Measurements from ENCODE around the gene HSFX3. TPM values are rescaled to one million over a fixed set of nuclear protein-coding genes. Genes with fewer than 3 reads are reported as not detected.
"Not testable (repeated sequence)": the region's sequence is repeated elsewhere in the genome, so short reads cannot be mapped to it uniquely, and the experiment has no call there.

The HSFX3 gene
- total and polyA plus RNA-seq, 2 donors = not detected

DNA sequence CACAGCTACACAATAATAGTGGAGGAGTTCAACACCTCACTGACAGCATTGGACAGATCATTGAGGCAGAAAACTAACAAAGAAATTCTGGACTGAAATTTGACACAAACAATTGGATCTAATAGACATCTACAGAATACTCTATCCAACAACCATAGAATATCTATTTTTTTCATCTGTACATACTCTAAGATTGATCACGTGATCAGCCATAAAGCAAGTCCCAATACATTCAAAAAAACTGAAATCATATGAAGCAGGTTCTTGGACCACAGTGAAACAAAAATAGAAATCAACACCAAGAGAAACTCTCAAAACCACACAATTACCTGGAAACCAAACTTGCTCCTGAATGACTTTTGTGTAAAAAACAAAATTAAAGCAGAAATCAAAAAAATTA is 32.4 kb downstream of the HSFX3 start:
- Histone ChIP-seq H3K4me1 (ENCODE audit: insufficient read depth) (no peaks in the 10 kb centered on the region), H3K27ac (ENCODE audit: low read depth) (no peak overlapping the region), H3K4me3 (ENCODE audit: low read depth, low read length) (no peak overlapping the region), H3K36me3 (ENCODE audit: insufficient read depth) (no peaks in the 10 kb centered on the region)
- DNase-seq (ENCODE audit: extremely low spot score) = no peak
- 96% methylated on average over 1 of the region's 1 CpG for WGBS

DNA sequence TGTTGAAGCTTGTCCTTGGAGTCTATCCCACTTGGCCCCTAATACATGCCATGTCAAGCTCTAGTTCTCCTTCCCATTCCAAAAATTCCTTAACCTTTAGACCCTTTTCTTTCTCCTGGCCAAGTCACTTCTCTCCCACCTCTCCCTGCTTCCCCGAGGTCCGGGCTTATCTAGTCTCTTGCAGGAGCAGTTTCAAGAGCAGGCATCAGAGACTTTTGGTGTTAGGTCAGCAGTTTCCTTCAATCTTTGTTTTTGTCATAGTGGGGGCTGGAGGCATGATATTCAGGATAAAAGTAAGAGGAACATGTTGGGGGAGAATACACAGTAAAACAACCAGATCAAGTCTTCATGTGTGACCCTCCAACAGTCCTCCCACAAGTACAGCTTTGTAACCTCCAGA is 33.1 kb downstream of the HSFX3 start:
- Histone ChIP-seq H3K4me3 (ENCODE audit: low read depth, low read length) (no peak overlapping the region), H3K4me1 (ENCODE audit: insufficient read depth) (no peaks in the 10 kb centered on the region), H3K27ac (ENCODE audit: low read depth) (no peak overlapping the region), H3K36me3 (ENCODE audit: insufficient read depth) (no peaks in the 10 kb centered on the region)
- 88% methylated on average over 2 of the region's 2 CpGs for WGBS
- no peak for DNase-seq (ENCODE audit: extremely low spot score)

DNA sequence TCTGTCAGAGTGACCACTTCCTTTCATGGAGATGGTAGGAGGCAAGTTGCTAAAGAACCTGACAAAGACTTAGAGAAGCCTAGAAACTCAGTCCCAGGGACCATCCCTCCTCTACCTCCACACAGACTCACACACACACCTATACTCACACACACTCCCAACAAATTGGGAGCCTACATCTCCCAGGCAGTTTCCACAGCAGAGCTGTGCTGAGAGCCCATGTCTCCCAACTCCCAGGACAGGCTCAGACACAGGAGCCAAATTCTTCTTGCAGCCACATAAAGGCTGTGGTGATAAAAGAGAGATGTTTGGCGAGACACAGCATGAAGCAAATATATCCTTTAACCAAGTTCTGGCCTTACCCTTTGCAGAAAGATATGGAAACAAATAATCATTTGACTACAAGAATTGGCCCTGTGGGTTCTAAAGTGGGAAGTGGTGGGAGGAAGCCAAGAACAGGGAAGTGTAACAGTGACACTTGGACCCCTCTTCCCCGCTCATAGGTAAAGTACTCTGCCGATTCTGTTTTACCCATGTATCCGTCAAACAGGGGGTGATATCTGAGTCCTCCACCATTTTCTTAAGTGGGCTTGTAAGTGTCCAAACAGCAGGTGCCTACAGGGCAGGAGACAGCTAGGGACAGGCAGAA is 33.6 kb downstream of the HSFX3 start:
- Histone ChIP-seq H3K36me3 (ENCODE audit: insufficient read depth) (no peaks in the 10 kb centered on the region), H3K4me3 (ENCODE audit: low read depth, low read length) (no peak overlapping the region), H3K27ac (ENCODE audit: low read depth) (no peak overlapping the region), H3K4me1 (ENCODE audit: insufficient read depth) (no peaks in the 10 kb centered on the region)
- DNase-seq (ENCODE audit: extremely low spot score) = no peak
- 84% methylated on average over 4 of the region's 4 CpGs for WGBS

GRCh38 chrX:149513825-149514428 is 35.8 kb downstream of the HSFX3 start:
- H3K4me3 ChIP-seq (ENCODE audit: low read depth, low read length) = no peak overlapping the region
- H3K36me3 ChIP-seq (ENCODE audit: insufficient read depth) = no peaks in the 10 kb centered on the region
- H3K4me1 ChIP-seq (ENCODE audit: insufficient read depth) = no peaks in the 10 kb centered on the region
- DNase-seq (ENCODE audit: extremely low spot score) = no peak
- H3K27ac ChIP-seq (ENCODE audit: low read depth) = no peak overlapping the region
- WGBS = 75% methylated on average over 9 of the region's 9 CpGs

GRCh38 chrX:149512225-149512885 is 37.4 kb downstream of the HSFX3 start:
- H3K36me3 ChIP-seq (ENCODE audit: insufficient read depth) = no peaks in the 10 kb centered on the region
- H3K4me3 ChIP-seq (ENCODE audit: low read depth, low read length) = no peak overlapping the region
- DNase-seq (ENCODE audit: extremely low spot score) = no peak
- no peaks in the 10 kb centered on the region for H3K4me1 ChIP-seq (ENCODE audit: insufficient read depth)
- WGBS = 88% methylated on average over 4 of the region's 4 CpGs
- no peak overlapping the region for H3K27ac ChIP-seq (ENCODE audit: low read depth)

DNA sequence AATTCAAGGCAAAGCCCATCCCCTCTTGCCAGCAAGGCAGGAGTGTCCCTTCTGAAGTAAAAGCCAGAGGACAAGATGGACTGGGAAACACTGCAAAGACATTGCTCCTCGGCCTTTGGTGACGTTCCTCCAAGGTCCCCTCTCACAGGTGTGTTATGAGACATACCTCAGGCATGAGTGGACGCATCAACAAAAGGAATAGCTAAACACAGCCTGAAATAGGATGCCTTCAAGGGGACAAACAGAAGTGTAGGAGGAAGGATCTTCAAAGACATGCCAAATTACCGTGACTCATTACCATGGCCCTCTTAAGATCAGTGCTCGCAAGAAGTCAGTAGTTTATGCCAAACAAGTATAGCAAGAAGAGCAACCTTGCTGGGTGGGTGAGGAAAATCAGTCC is 38.6 kb downstream of the HSFX3 start:
- no peak for DNase-seq (ENCODE audit: extremely low spot score)

DNA sequence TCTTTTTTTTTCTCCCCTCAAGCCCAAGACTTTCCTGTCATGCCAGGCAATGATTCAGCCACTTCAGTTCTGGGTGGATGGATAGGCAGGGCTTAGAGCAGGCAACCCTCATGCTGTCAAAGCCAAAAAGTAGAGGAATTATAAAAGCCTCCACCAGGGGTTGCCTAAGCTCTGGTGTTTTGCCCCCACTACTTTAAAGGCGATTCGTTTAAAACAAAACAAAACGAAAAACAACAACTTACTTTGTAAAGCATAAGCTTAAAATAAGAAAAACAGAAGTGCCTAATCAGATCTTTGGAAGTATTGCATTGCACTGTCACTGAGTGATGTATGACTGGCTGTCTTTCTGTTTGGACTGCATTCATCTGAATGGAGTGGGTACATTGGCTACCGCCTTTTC is 39.3 kb downstream of the HSFX3 start:
- DNase-seq (ENCODE audit: extremely low spot score) = no peak
- Histone ChIP-seq H3K4me3 (ENCODE audit: low read depth, low read length) (no peak overlapping the region), H3K4me1 (ENCODE audit: insufficient read depth) (no peaks in the 10 kb centered on the region), H3K36me3 (ENCODE audit: insufficient read depth) (no peaks in the 10 kb centered on the region), H3K27ac (ENCODE audit: low read depth) (no peak overlapping the region)
- 43% methylated on average over 4 of the region's 4 CpGs for WGBS

More for the DNA sequence above, 38.6 kb downstream of the HSFX3 start:
- H3K4me3 ChIP-seq (ENCODE audit: low read depth, low read length) = no peak overlapping the region
- no peaks in the 10 kb centered on the region for H3K4me1 ChIP-seq (ENCODE audit: insufficient read depth)
- no peaks in the 10 kb centered on the region for H3K36me3 ChIP-seq (ENCODE audit: insufficient read depth)
- WGBS = 66% methylated on average over 5 of the region's 5 CpGs
- no peak overlapping the region for H3K27ac ChIP-seq (ENCODE audit: low read depth)

DNA sequence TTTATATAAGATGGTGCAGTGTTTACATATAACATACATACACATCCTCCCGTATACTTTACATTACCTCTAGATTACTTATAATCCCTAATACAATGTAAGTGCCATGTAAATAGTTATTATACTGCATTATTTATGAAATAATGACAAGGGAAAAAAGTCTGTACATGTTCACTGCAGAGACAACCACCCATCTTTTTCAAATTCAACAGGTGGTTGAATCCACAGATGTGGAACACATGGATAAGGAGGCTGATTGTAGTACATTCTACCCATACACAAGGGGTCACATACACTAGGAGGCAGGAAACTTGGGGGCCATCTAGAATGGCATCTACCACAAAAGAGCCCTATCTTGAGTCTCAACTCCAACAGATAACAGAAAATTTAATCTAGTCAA is 41.3 kb downstream of the HSFX3 start:
- no peak for DNase-seq (ENCODE audit: extremely low spot score)
- H3K27ac ChIP-seq (ENCODE audit: low read depth) = no peak overlapping the region
- no peaks in the 10 kb centered on the region for H3K36me3 ChIP-seq (ENCODE audit: insufficient read depth)
- WGBS = 57% methylated on average over 1 of the region's 1 CpG
- no peak overlapping the region for H3K4me3 ChIP-seq (ENCODE audit: low read depth, low read length)
- H3K4me1 ChIP-seq (ENCODE audit: insufficient read depth) = no peaks in the 10 kb centered on the region

GRCh38 chrX:149506349-149506748 is 43.4 kb downstream of the HSFX3 start:
- H3K27ac ChIP-seq (ENCODE audit: low read depth) = no peak overlapping the region
- H3K4me3 ChIP-seq (ENCODE audit: low read depth, low read length) = no peak overlapping the region
- no peaks in the 10 kb centered on the region for H3K4me1 ChIP-seq (ENCODE audit: insufficient read depth)
- H3K36me3 ChIP-seq (ENCODE audit: insufficient read depth) = peaks cover 2% of the 10 kb centered on the region
- WGBS = 95% methylated on average over 2 of the region's 2 CpGs
- DNase-seq (ENCODE audit: extremely low spot score) = no peak

DNA sequence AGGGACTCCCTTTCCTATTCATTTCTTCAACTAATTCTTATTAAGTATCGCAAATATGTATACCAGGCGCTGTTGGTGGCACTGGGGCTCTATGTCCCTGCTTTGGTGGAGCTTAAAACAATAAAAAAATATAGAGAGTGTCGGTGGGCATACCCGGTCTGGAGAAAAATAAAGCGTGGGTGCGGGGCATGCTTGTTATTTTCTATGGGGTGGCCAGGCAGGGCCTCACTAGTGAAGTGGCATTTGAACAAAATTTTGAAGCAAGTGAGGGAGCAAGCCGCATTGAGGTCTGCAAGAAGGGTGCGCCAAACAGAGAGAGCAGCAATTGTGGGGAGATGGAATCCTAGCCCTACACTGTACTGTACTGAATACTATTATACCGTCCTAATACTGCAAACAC is 44.1 kb downstream of the HSFX3 start:
- Histone ChIP-seq H3K36me3 (ENCODE audit: insufficient read depth) (peaks cover 4% of the 10 kb centered on the region), H3K4me3 (ENCODE audit: low read depth, low read length) (no peak overlapping the region), H3K4me1 (ENCODE audit: insufficient read depth) (no peaks in the 10 kb centered on the region), H3K27ac (ENCODE audit: low read depth) (no peak overlapping the region)
- 89% methylated on average over 9 of the region's 9 CpGs for WGBS
- no peak for DNase-seq (ENCODE audit: extremely low spot score)

DNA sequence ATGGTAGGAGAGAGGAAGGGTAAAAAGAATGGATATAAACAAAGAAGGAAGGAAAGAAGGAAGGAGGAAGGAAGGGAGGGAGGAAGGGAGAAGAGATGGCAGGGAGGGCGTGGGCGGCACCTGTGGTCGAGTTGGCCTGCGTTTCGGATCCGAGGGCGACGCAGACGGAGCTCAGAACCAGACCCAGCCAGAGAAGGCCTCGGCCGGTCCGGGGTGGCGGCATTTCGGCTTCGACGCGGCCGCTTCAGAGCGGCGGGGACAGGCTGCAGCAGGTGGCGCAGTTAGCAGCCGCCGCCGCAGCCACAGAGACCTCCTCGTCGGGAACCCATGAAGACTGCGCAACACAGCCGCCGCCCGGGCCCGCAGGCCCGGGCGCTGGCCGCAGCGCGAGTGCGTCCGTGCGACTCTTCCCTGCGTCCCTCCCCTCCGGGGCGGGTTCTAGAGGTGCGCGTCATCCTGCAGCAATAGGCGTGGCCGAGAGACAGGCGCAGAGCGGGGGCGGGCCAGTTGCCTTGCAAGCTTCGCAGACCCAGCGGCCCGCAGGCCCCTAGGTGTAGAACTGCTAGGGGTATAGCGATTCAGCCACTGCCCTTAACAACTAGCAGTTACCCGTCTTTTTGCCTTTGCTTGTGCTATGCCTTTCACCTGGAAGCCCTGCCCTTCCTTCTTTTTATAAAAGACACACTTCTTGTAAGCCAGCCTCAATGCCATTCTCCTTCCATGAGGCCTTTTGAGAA is 44.6 kb downstream of the HSFX3 start, which contains the start of gene IDS:
Gene IDS, minus strand, starts transcription at position 392 of the 737 bp plus-strand sequence. Its CDS starts 169 bp downstream, at position 223.
- H3K36me3 ChIP-seq (ENCODE audit: insufficient read depth) = peaks cover 4% of the 10 kb centered on the region
- WGBS = under 1% methylated on average over 54 of the region's 54 CpGs
- peak within 1 kb of the TSS; percentile 61 for H3K4me3 ChIP-seq (ENCODE audit: low read depth, low read length)
- DNase-seq (ENCODE audit: extremely low spot score) = peak; percentile 60
- peak within 1 kb of the TSS; percentile 96 for H3K27ac ChIP-seq (ENCODE audit: low read depth)
- H3K4me1 ChIP-seq (ENCODE audit: insufficient read depth) = no peaks in the 10 kb centered on the region

DNA sequence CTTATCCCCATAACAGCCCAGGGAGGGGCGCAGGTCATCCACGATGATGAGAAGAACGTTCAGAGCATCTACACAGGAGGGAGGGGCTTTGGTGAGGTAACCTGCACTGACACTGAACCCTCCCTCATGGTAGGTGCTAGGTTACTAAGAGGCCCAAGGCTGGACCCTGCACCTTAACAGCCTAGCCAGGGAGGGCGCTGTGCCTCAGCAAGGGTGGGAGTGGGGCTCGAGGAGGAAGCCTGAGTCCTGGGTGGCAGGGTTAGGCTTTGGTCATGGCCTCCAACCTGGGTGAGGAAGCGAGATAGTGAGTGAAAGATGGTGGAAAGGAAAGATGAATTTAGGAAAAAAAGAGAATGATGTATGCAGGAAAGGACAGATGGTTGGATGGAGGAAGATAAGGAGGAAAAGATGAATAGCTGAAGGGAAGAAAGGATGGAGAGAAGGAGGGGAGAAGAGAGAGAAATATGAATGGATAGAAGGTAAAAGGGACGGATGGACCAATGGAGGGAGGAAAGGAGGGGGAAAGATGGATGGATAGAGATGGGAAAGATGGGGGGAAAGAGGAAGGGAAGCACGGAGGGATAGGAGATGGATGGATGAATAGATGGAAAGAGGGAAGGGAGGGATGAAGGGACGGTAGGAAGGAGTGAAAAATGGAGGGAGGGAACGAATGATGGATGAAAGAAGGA is 45.4 kb downstream of the HSFX3 start:
- peaks cover 4% of the 10 kb centered on the region for H3K36me3 ChIP-seq (ENCODE audit: insufficient read depth)
- H3K4me1 ChIP-seq (ENCODE audit: insufficient read depth) = no peaks in the 10 kb centered on the region
- peak overlapping the region; percentile 61 for H3K4me3 ChIP-seq (ENCODE audit: low read depth, low read length)
- WGBS = 36% methylated on average over 10 of the region's 10 CpGs
- DNase-seq (ENCODE audit: extremely low spot score) = no peak
- H3K27ac ChIP-seq (ENCODE audit: low read depth) = peak overlapping the region; percentile 96

GRCh38 chrX:149503446-149503845 is 46.3 kb downstream of the HSFX3 start:
- H3K27ac ChIP-seq (ENCODE audit: low read depth); H3K4me1 ChIP-seq (ENCODE audit: insufficient read depth); DNase-seq (ENCODE audit: extremely low spot score); H3K4me3 ChIP-seq (ENCODE audit: low read depth, low read length); H3K36me3 ChIP-seq (ENCODE audit: insufficient read depth): not testable (repeated sequence)
- WGBS = 14% methylated on average over 5 of the region's 10 CpGs
